AG04449 (cell line): ENCODE measurements around the gene RAB44.
"Not testable (repeated sequence)": the region's sequence is repeated elsewhere in the genome, so short reads cannot be mapped to it uniquely, and the experiment has no call there.

ENCODE experiments used
- CTCF ChIA-PET: fragments of 350-600 bp; formaldehyde crosslinking; extraction: SDS; loops from one replicate; lab custom pipeline; 2021; ENCODE audit warnings: antibody characterized with exemption; lab: Yijun Ruan, JAX
- POLR2A ChIA-PET: fragments of 400-600, 350-600 bp; formaldehyde crosslinking; extraction: SDS; loops from one replicate; lab custom pipeline; 2020; ENCODE audit warnings: antibody characterized with exemption, inconsistent platforms; lab: Yijun Ruan, JAX
- DNase-seq: peaks from one replicate; pipeline ENCODE4 v3.0.0-alpha.2; 2010; ENCODE audit warnings: low read depth, low spot score
- H3K4me3 ChIP-seq: 2 replicates; pipeline ENCODE4 v1.5.1; 2011; ENCODE audit warnings: low read depth, mild to moderate bottlenecking, control low read depth, low read length
- CTCF ChIP-seq: IDR thresholded peaks from one replicate; pipeline ENCODE4 v1.5.1; 2011; ENCODE audit warnings: mild to moderate bottlenecking, moderate library complexity, low read length, control low read depth, inconsistent platforms; ENCODE audit not compliant: insufficient read depth; ENCODE audit errors: missing control alignments

The RAB44 gene

DNA sequence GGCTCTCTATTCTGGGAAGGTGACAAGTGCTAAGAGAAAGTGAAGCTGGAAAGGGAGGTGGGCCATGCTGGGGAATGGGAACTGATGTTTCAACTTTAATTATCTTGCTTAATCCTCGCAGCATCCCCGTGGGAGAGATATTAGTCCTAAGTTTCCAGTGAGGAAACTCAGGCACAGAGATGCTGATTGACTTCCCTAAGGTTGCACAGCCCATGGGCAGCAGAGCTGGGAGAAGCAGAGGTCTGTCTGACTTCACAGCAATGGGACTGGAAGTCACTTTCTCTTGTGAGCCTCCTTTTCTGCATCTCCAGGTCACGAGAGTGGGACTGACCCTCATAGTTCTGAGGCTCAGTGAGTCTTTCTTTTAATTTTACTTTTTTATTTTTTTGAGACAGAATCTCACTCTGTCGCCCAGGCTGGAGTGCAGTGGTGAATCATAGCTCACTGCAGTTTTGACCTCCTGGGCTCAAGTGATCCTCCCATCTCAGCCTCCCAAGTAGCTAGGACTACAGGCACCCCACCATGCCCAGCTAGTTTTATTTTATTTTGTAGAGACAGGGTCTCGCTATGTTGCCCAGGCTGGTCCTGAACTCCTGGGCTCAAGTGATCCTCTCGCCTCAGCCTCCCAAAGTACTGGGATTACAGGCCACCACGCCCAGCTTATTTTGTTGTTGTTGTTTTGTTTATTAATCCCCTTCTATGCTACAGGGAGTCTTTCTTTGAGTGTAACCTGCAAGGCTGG, 2.6 kb downstream of the RAB44 start:
- ChIA-PET CTCF (interaction anchor here (0.8 to 1.4 kb wide), 3 partner anchors 9 to 77 kb away, joined by 3 to 5 read pairs (median 3); no protein-coding TSS in a partner anchor), POLR2A (no interaction called here)
- no peak for TF ChIP-seq CTCF
- no peak for DNase-seq
- no peak overlapping the region for H3K4me3 ChIP-seq

GRCh38 chr6:36700831-36701230, 3.2 kb downstream of the RAB44 start:
- no peak for TF ChIP-seq CTCF
- ChIA-PET CTCF (interaction anchor here (0.8 to 1.3 kb wide), 3 partner anchors 8 to 85 kb away, joined by 3 read pairs; no protein-coding TSS in a partner anchor), POLR2A (no interaction called here)
- no peak overlapping the region for H3K4me3 ChIP-seq
- DNase-seq, result no peak

GRCh38 chr6:36701401-36701991, 3.9 kb downstream of the RAB44 start:
- no peak for TF ChIP-seq CTCF
- H3K4me3 ChIP-seq, result no peak overlapping the region
- no peak for DNase-seq
- ChIA-PET CTCF (interaction anchor here (0.7 to 1.3 kb wide), 3 partner anchors 19 to 86 kb away, joined by 3 read pairs; no protein-coding TSS in a partner anchor), POLR2A (no interaction called here)

DNA sequence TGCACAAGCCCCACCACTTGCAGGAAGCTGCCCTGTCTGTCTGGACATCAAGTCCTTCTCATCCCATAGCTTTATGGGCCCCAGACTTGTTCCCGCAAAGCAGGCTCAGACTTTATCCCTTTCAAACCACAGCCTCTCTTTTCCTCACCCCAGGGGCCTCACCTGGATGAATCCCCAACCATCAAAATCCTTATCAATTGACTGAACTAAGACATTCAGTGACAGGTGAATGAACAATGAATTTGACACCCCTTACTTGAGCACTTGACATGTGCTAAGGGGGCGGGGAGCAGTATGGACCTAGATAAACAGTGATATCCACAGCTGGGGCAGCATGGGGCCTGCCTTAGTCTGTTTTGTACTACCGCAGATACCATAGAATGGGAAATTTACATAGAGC, 5.0 kb downstream of the RAB44 start:
- H3K4me3 ChIP-seq, result no peak overlapping the region
- ChIA-PET POLR2A (no interaction called here), CTCF (no interaction called here)
- no peak for TF ChIP-seq CTCF
- no peak for DNase-seq

GRCh38 chr6:36703081-36703606, 5.5 kb downstream of the RAB44 start:
- H3K4me3 ChIP-seq, result no peak overlapping the region
- POLR2A ChIA-PET, result no interaction called here
- CTCF ChIA-PET, result interaction anchor here (1.1 to 1.7 kb wide), 2 partner anchors 22 to 88 kb away, joined by 6 to 9 read pairs; no protein-coding TSS in a partner anchor
- no peak for DNase-seq
- TF ChIP-seq CTCF, result no peak

GRCh38 chr6:36703982-36704381, 6.4 kb downstream of the RAB44 start:
- no peak for DNase-seq
- ChIA-PET CTCF (interaction anchor here (1.1 to 1.7 kb wide), 2 partner anchors 21 to 89 kb away, joined by 6 to 9 read pairs; no protein-coding TSS in a partner anchor), POLR2A (interaction anchor here (1.0 kb wide), 1 partner anchor 16 kb away, joined by 3 read pairs; no protein-coding TSS in a partner anchor)
- TF ChIP-seq CTCF, result no peak
- no peak overlapping the region for H3K4me3 ChIP-seq

- DNase-seq, POLR2A ChIA-PET: not testable (repeated sequence)
These were observed 7.4 kb downstream of the RAB44 start for GRCh38 chr6:36704961-36705577.

More at GRCh38 chr6:36704961-36705577, 7.4 kb downstream of the RAB44 start:
- CTCF ChIA-PET, result interaction anchor here (1.3 to 2.8 kb wide), 5 partner anchors 19 to 90 kb away, joined by 3 to 9 read pairs (median 7); no protein-coding TSS in a partner anchor
- H3K4me3 ChIP-seq, result not testable (repeated sequence)
